ENCODE data around the gene WNT9A. TPM values are rescaled to one million over a fixed set of nuclear protein-coding genes. Genes with fewer than 3 reads are reported as not detected.

WNT9A gene
- total RNA-seq, 3 donors from 2014 or later = 1.1 to 2.5 (median 1.3) TPM

GRCh38 chr1:227898502-227899140 is 49.1 kb downstream of the WNT9A start:
- intact Hi-C loops (cut with DNase I; ENCODE audit: low total_unique reads) = no loop called here
- Histone ChIP-seq H3K4me3 (no peak overlapping the region), H3K4me1 (peaks cover 3 to 10% of the 10 kb centered on the region in 2 donors), H3K27ac (no peak overlapping the region), H3K27me3 (no peaks in the 10 kb centered on the region), H3K36me3 (no peaks in the 10 kb centered on the region), H3K9me3 (no peaks in the 10 kb centered on the region)
- DNase-seq (ENCODE audit: low spot score in 2 of 2) = peak; percentile 13 to 40
- no peak for TF ChIP-seq CTCF (IDR thresholded peaks at IDR 0.05)
- TF ChIP-seq POLR2AphosphoS5 (IDR thresholded peaks at IDR 0.05) = no peak

- no peaks in the 10 kb centered on the region for H3K9me3 ChIP-seq
- H3K4me3 ChIP-seq = no peak overlapping the region
- intact Hi-C loops (cut with DNase I; ENCODE audit: low total_unique reads) = no loop called here
- no peak for TF ChIP-seq POLR2A (IDR thresholded peaks at IDR 0.05)
- no peak for TF ChIP-seq POLR2AphosphoS5 (IDR thresholded peaks at IDR 0.05)
- no peak for TF ChIP-seq CTCF (IDR thresholded peaks at IDR 0.05)
- no peaks in the 10 kb centered on the region for H3K36me3 ChIP-seq
- peak; percentile 13 to 38 for DNase-seq (ENCODE audit: low spot score in 2 of 2)
- H3K4me1 ChIP-seq = peaks cover 3 to 10% of the 10 kb centered on the region in 2 donors
- H3K27me3 ChIP-seq = no peaks in the 10 kb centered on the region
- no peak overlapping the region for H3K27ac ChIP-seq
Measured at GRCh38 chr1:227897704-227898438, 49.9 kb downstream of the WNT9A start.

- Histone ChIP-seq H3K36me3 (no peaks in the 10 kb centered on the region), H3K9me3 (no peaks in the 10 kb centered on the region), H3K27ac (peak overlapping the region; percentile 74 to 76), H3K27me3 (no peaks in the 10 kb centered on the region), H3K4me1 (peaks cover 3 to 10% of the 10 kb centered on the region in 2 donors), H3K4me3 (no peak overlapping the region)
- TF ChIP-seq POLR2A (IDR thresholded peaks at IDR 0.05) (no peak), CTCF (IDR thresholded peaks at IDR 0.05) (no peak), POLR2AphosphoS5 (IDR thresholded peaks at IDR 0.05) (no peak)
- intact Hi-C loops (cut with DNase I; ENCODE audit: low total_unique reads) = no loop called here
- DNase-seq (ENCODE audit: low spot score in 2 of 2) = peak; percentile 13 to 48
Measured at GRCh38 chr1:227896710-227897655, 50.7 kb downstream of the WNT9A start.

GRCh38 chr1:227895828-227896685 is 51.7 kb downstream of the WNT9A start:
- H3K4me1 ChIP-seq = peaks cover 3 to 10% of the 10 kb centered on the region in 2 donors
- no peaks in the 10 kb centered on the region for H3K27me3 ChIP-seq
- peak; percentile 68 to 74 for DNase-seq (ENCODE audit: low spot score in 2 of 2)
- intact Hi-C loops (cut with DNase I; ENCODE audit: low total_unique reads) = no loop called here
- peak overlapping the region; percentile 74 to 76 for H3K27ac ChIP-seq
- H3K9me3 ChIP-seq = no peaks in the 10 kb centered on the region
- no peak overlapping the region for H3K4me3 ChIP-seq
- no peak for TF ChIP-seq POLR2AphosphoS5 (IDR thresholded peaks at IDR 0.05)
- no peak for TF ChIP-seq POLR2A (IDR thresholded peaks at IDR 0.05)
- TF ChIP-seq CTCF (IDR thresholded peaks at IDR 0.05) = no peak
- no peaks in the 10 kb centered on the region for H3K36me3 ChIP-seq
